H1 (cell line): Measurements from ENCODE around the gene TMEM179B. TPM values are rescaled to one million over a fixed set of nuclear protein-coding genes. Genes with fewer than 3 reads are reported as not detected.

ENCODE experiments used
- ASH2L ChIP-seq: fragments of 200-600, 300-600 bp; sonication (generic); IDR thresholded peaks from one replicate; pipeline ENCODE4 v1.7.1; 2017; ENCODE audit warnings: low read length
- CBX8 ChIP-seq: fragments of 300-800, 300-1000 bp; sonication (generic); IDR thresholded peaks from 2 replicates; pipeline ENCODE4 v1.7.1; 2016; ENCODE audit warnings: low read depth, low read length, borderline replicate concordance
- CHD1 ChIP-seq: IDR thresholded peaks from 2 replicates; pipeline ENCODE4 v1.6.1; 2012; ENCODE audit warnings: low read depth, low read length, improper control_type of control experiment
- CREB1 ChIP-seq: IDR thresholded peaks from 2 replicates; pipeline ENCODE4 v1.6.1; 2012; ENCODE audit warnings: inconsistent platforms
- EGR1 ChIP-seq: IDR thresholded peaks from 2 replicates; pipeline ENCODE4 v1.6.1; 2011; ENCODE audit warnings: low read depth, low read length, borderline replicate concordance
- EZH2 ChIP-seq: fragments of 200-600 bp; sonication (generic); IDR thresholded peaks from 2 replicates; pipeline ENCODE4 v1.7.1; 2012; ENCODE audit warnings: low read depth, mild to moderate bottlenecking, moderate library complexity, low read length, inconsistent platforms; ENCODE audit not compliant: severe bottlenecking
- HDAC2 ChIP-seq, 2 experiments: fragments of 300-600 bp in 1 of 2; sonication (generic) in 1 of 2; IDR thresholded peaks; 2 replicates each; pipeline ENCODE4 v1.6.1; 2011 to 2012; ENCODE audit warnings: low read depth in 2 of 2, low read length in 2 of 2, mild to moderate bottlenecking in 2 of 2, moderate library complexity in 2 of 2, borderline replicate concordance in 1 of 2, inconsistent platforms in 1 of 2
- HDAC6 ChIP-seq: IDR thresholded peaks from one replicate; pipeline ENCODE4 v1.7.1; 2012; ENCODE audit warnings: low read depth, mild to moderate bottlenecking, inconsistent platforms, low read length, moderate library complexity
- KDM5A ChIP-seq: fragments of 200-600 bp; IDR thresholded peaks from 2 replicates; pipeline ENCODE4 v1.7.1; 2012; ENCODE audit warnings: mild to moderate bottlenecking, low read length, inconsistent platforms, mixed read lengths
- NRF1 ChIP-seq: IDR thresholded peaks from 2 replicates; pipeline ENCODE4 v1.6.1; 2011; ENCODE audit warnings: mild to moderate bottlenecking, low read depth, low read length, improper control_type of control experiment
- RAD21 ChIP-seq, 2 experiments: IDR thresholded peaks in 1 of 2; conservative IDR thresholded peaks in 1 of 2; 2 replicates each; pipeline ENCODE4 v1.6.1; 2011; ENCODE audit warnings: low read depth in 2 of 2, low read length in 2 of 2, improper control_type of control experiment in 1 of 2, inconsistent platforms in 1 of 2, mild to moderate bottlenecking in 1 of 2, moderate library complexity in 1 of 2
- RFX5 ChIP-seq: IDR thresholded peaks from 2 replicates; pipeline ENCODE4 v1.6.1; 2011; ENCODE audit warnings: low read depth, low read length, improper control_type of control experiment, borderline replicate concordance
- SAP30 ChIP-seq: fragments of 300-600 bp; sonication (generic); IDR thresholded peaks from 2 replicates; pipeline ENCODE4 v1.7.1; 2012; ENCODE audit warnings: low read length, moderate library complexity, mild to moderate bottlenecking, inconsistent platforms; ENCODE audit not compliant: insufficient read depth, insufficient replicate concordance
- SIRT6 ChIP-seq: IDR thresholded peaks from one replicate; pipeline ENCODE4 v1.7.1; 2012; ENCODE audit warnings: low read length, inconsistent platforms
- SP2 ChIP-seq: IDR thresholded peaks from 2 replicates; pipeline ENCODE4 v1.6.1; 2012; ENCODE audit warnings: mild to moderate bottlenecking, low read length, inconsistent platforms
- SP4 ChIP-seq: IDR thresholded peaks from 2 replicates; pipeline ENCODE4 v1.6.1; 2012; ENCODE audit warnings: low read length, inconsistent platforms
- TAF1 ChIP-seq: IDR thresholded peaks from 2 replicates; pipeline ENCODE4 v1.6.1; 2011; ENCODE audit warnings: mild to moderate bottlenecking, low read depth, low read length
- TCF12 ChIP-seq: IDR thresholded peaks from 2 replicates; pipeline ENCODE4 v1.6.1; 2011; ENCODE audit warnings: low read depth, mild to moderate bottlenecking, low read length
- TEAD4 ChIP-seq: IDR thresholded peaks from 2 replicates; pipeline ENCODE4 v1.6.1; 2012; ENCODE audit warnings: low read depth, low read length, inconsistent platforms, mixed read lengths
- polyA plus RNA-seq, 7 experiments: library from polyadenylated mRNA; depleted of rRNA in 3 of 7; stranded (reverse) in 5 of 7; unstranded in 2 of 7; fragments of >200 nt in 5 of 7; fragments of 200-250 nt in 2 of 7; gene quantifications; 1 replicate in 5 of 7; 2 replicates in 1 of 7; 4 replicates in 1 of 7; pipeline versions ENCODE4 v1.2.1 to v1.2.3, GENCODE V29; 2011 to 2013; ENCODE audit warnings: missing spikeins in 2 of 7, mixed read lengths in 2 of 7
- total RNA-seq: library from RNA; stranded (reverse); fragmentation: NEBNext Ultra II Directional; extraction: Animal tissue kit (Norgen Biotek cat#: 25700); gene quantifications from 2 replicates; pipeline ENCODE4 v1.2.1, GENCODE V29; 2021
- TF ChIP-seq, protein P1 (sequence below): IDR thresholded peaks from 2 replicates; pipeline ENCODE4 v1.6.1; 2012; ENCODE audit warnings: low read length, inconsistent platforms
- TF ChIP-seq, protein P2 (sequence below): IDR thresholded peaks from 2 replicates; pipeline ENCODE4 v1.6.1; 2011; ENCODE audit warnings: low read length, improper control_type of control experiment

The TMEM179B gene
- total and polyA plus RNA-seq, 2 of the 8 experiments (the other 6 are each of a cell fraction or from before 2014, with no cell fraction given) = 18.6 to 62.2 TPM

DNA sequence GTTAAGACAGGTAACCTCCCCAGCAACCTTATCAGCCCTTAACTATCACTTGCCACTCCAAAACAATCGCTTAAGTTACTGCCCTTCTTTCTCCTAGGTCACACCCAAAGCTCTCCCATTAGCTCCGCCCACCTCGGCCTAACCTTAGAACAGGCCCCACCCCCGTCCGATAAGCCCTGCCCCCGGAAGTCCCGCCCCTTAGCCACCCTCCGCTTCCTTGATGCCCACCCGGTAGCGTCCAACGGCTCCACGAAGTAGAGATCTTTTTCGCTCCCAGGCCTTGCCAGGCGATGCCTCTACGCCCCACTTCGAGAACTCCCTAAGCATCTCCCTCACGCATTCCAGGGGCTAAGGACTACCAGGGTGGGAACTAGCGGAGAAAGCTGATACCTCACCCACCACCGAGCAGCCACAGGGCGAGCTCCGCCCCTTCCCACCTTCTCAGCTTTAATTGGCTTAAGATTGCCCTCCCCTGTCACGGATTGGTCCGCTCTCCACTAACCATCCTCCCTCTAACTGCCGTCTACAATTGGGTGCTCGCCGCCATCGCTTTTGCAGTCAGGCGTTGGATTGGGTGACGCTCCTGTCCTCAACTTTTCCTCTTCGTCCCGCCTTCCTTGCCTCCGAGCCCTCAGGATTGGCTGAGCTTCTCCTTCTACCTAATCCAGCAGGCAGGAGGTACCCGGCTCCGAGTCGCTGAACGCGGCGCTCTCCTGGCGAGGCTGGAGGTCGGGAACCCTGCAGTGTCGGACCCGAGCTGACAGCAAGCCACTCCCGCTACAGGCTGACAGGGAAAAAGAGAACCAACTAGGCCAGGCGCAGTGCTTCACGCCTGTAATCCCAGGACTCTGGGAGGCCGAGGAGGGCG is 33.2 kb upstream of the TMEM179B start, which contains the start of gene ZBTB3 (continued):
- peak; percentile 89 for TF ChIP-seq SP2
- TF ChIP-seq CBX8 = no peak
- TF ChIP-seq TEAD4 = no peak
- TF ChIP-seq TCF12 = no peak
- no peak for TF ChIP-seq HDAC2 (IDR thresholded peaks at IDR 0.05; ENCODE audit: borderline replicate concordance in 1 of 2, low read depth in 2 of 2, low read length in 2 of 2)
- TF ChIP-seq TAF1 = peak; percentile 31; the same call in 1 of the 2 replicates
- TF ChIP-seq RFX5 = no peak
- TF ChIP-seq, protein P1, sequence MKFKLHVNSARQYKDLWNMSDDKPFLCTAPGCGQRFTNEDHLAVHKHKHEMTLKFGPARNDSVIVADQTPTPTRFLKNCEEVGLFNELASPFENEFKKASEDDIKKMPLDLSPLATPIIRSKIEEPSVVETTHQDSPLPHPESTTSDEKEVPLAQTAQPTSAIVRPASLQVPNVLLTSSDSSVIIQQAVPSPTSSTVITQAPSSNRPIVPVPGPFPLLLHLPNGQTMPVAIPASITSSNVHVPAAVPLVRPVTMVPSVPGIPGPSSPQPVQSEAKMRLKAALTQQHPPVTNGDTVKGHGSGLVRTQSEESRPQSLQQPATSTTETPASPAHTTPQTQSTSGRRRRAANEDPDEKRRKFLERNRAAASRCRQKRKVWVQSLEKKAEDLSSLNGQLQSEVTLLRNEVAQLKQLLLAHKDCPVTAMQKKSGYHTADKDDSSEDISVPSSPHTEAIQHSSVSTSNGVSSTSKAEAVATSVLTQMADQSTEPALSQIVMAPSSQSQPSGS = no peak
- peak; percentile 41; the same call in 1 of the 2 replicates for TF ChIP-seq KDM5A
- TF ChIP-seq SP4 = peak; percentile 81
- TF ChIP-seq HDAC6 = no peak
- TF ChIP-seq, protein P2, sequence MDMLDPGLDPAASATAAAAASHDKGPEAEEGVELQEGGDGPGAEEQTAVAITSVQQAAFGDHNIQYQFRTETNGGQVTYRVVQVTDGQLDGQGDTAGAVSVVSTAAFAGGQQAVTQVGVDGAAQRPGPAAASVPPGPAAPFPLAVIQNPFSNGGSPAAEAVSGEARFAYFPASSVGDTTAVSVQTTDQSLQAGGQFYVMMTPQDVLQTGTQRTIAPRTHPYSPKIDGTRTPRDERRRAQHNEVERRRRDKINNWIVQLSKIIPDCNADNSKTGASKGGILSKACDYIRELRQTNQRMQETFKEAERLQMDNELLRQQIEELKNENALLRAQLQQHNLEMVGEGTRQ = no peak
- TF ChIP-seq CHD1 = no peak
- TF ChIP-seq EGR1 = no peak
- no peak for TF ChIP-seq ASH2L
- no peak for TF ChIP-seq NRF1
- no peak for TF ChIP-seq EZH2
- TF ChIP-seq SAP30 = no peak
- 0 out of 4 replicates have a peak, but pooled peaks of 1 of the 2 experiments have one; percentile 6 for TF ChIP-seq RAD21 (IDR thresholded peaks at IDR 0.05 in 1 of 2, conservative IDR thresholded peaks at IDR 0.05 in 1 of 2; ENCODE audit: low read depth in 2 of 2, low read length in 2 of 2)
- TF ChIP-seq SIRT6 = no peak
- peak; percentile 8 for TF ChIP-seq CREB1
